ENCODE data around the gene OR56B4. TPM values are rescaled to one million over a fixed set of nuclear protein-coding genes. Genes with fewer than 3 reads are reported as not detected.
"Not testable (repeated sequence)": the region's sequence is repeated elsewhere in the genome, so short reads cannot be mapped to it uniquely, and the experiment has no call there.

OR56B4 gene
- total and polyA plus RNA-seq, 2 of the 13 experiments (the other 11 are each of a cell fraction or from before 2014, with no cell fraction given), result not detected

DNA sequence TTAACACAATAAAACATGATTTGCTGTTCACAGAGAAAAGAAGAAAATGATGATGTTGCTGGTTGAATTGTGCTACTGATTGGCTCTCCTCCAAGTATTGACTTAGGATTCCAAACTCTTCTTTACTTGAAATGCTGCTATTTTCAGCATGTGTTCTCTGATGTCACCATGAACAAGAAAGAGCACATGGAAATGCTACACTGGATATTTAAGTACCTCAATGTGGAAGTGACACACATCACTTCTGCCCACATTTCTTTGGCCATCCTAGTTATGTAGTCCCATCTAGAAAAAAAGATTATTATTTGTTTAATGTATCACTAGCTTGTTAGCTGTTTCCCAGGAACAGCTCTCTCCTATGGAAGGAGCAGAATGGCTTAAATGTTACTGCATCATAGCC is 35.5 kb downstream of the OR56B4 start:
- Histone ChIP-seq H3K4me2 (ENCODE audit: low read depth, low read length) (no peak overlapping the region), H2AFZ (ENCODE audit: low read length) (no peak overlapping the region), H3K9me3 (ENCODE audit: low read length) (no peaks in the 10 kb centered on the region), H3K36me3 (replicated peaks in 1 of 2; ENCODE audit: control insufficient read depth in 1 of 2, insufficient read depth in 2 of 2, low read length in 2 of 2) (no peaks in the 10 kb centered on the region), H3K4me3 (replicated peaks in 1 of 3; ENCODE audit: insufficient read depth in 1 of 3, low read depth in 2 of 3, low read length in 3 of 3) (no peak overlapping the region), H3K27ac (ENCODE audit: extremely low read length, insufficient read depth, low read length) (no peak overlapping the region), H3K4me1 (ENCODE audit: insufficient read depth, low read length) (no peaks in the 10 kb centered on the region), H4K20me1 (ENCODE audit: insufficient read depth, low read length) (no peaks in the 10 kb centered on the region), H3K79me2 (ENCODE audit: insufficient read depth, low read length) (no peaks in the 10 kb centered on the region), H3K9ac (ENCODE audit: insufficient read depth, low read depth, low read length) (no peak overlapping the region), H3K27me3 (ENCODE audit: control insufficient read depth in 1 of 2, insufficient read depth in 2 of 2, low read length in 2 of 2) (no peaks in the 10 kb centered on the region; a peak in 1 of 5 replicates)
- ChIA-PET POLR2A (no interaction called here), CTCF (ENCODE audit: low intra/inter-chr PET ratio, low total read pairs) (no interaction called here)
- TF ChIP-seq MAF1 (CRISPR knock-in tag; IDR thresholded peaks at IDR 0.05; ENCODE audit: borderline replicate concordance), result no peak
- TF ChIP-seq, protein P1, sequence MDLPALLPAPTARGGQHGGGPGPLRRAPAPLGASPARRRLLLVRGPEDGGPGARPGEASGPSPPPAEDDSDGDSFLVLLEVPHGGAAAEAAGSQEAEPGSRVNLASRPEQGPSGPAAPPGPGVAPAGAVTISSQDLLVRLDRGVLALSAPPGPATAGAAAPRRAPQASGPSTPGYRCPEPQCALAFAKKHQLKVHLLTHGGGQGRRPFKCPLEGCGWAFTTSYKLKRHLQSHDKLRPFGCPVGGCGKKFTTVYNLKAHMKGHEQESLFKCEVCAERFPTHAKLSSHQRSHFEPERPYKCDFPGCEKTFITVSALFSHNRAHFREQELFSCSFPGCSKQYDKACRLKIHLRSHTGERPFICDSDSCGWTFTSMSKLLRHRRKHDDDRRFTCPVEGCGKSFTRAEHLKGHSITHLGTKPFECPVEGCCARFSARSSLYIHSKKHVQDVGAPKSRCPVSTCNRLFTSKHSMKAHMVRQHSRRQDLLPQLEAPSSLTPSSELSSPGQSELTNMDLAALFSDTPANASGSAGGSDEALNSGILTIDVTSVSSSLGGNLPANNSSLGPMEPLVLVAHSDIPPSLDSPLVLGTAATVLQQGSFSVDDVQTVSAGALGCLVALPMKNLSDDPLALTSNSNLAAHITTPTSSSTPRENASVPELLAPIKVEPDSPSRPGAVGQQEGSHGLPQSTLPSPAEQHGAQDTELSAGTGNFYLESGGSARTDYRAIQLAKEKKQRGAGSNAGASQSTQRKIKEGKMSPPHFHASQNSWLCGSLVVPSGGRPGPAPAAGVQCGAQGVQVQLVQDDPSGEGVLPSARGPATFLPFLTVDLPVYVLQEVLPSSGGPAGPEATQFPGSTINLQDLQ (CRISPR knock-in tag; IDR thresholded peaks at IDR 0.05), result no peak
- no peak for TF ChIP-seq ZNF577 (CRISPR knock-in tag; IDR thresholded peaks at IDR 0.05; ENCODE audit: borderline replicate concordance, low read depth)
- TF ChIP-seq ELF1 (CRISPR knock-in tag; IDR thresholded peaks at IDR 0.05), result no peak
- TF ChIP-seq, protein P2, sequence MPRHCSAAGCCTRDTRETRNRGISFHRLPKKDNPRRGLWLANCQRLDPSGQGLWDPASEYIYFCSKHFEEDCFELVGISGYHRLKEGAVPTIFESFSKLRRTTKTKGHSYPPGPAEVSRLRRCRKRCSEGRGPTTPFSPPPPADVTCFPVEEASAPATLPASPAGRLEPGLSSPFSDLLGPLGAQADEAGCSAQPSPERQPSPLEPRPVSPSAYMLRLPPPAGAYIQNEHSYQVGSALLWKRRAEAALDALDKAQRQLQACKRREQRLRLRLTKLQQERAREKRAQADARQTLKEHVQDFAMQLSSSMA (CRISPR knock-in tag; IDR thresholded peaks at IDR 0.05), result no peak
- TF ChIP-seq, protein P3, sequence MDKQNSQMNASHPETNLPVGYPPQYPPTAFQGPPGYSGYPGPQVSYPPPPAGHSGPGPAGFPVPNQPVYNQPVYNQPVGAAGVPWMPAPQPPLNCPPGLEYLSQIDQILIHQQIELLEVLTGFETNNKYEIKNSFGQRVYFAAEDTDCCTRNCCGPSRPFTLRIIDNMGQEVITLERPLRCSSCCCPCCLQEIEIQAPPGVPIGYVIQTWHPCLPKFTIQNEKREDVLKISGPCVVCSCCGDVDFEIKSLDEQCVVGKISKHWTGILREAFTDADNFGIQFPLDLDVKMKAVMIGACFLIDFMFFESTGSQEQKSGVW (CRISPR knock-in tag; IDR thresholded peaks at IDR 0.05; ENCODE audit: borderline replicate concordance), result no peak
- no peak for TF ChIP-seq TSC22D2 (CRISPR knock-in tag; IDR thresholded peaks at IDR 0.05; ENCODE audit: borderline replicate concordance)
- no peak for TF ChIP-seq CEBPG (CRISPR knock-in tag; IDR thresholded peaks at IDR 0.05)
- no peak for TF ChIP-seq ZNF83 (CRISPR knock-in tag; IDR thresholded peaks at IDR 0.05; ENCODE audit: borderline replicate concordance)
- no peak for TF ChIP-seq ZNF292 (CRISPR knock-in tag; IDR thresholded peaks at IDR 0.05; ENCODE audit: borderline replicate concordance, low read depth)
- TF ChIP-seq ZNF841 (CRISPR knock-in tag; IDR thresholded peaks at IDR 0.05; ENCODE audit: borderline replicate concordance), result no peak
- TF ChIP-seq CHD2 (IDR thresholded peaks at IDR 0.05; ENCODE audit: low read depth, low read length), result no peak
- TF ChIP-seq AHR (CRISPR knock-in tag; IDR thresholded peaks at IDR 0.05), result no peak
- TF ChIP-seq ZFYVE20 (CRISPR knock-in tag; IDR thresholded peaks at IDR 0.05; ENCODE audit: borderline replicate concordance, low read depth), result no peak
- no peak for TF ChIP-seq SSRP1 (CRISPR knock-in tag; IDR thresholded peaks at IDR 0.05)
- no peak for TF ChIP-seq MBNL3 (CRISPR knock-in tag; conservative IDR thresholded peaks at IDR 0.05)
- TF ChIP-seq ZNF747 (CRISPR knock-in tag; IDR thresholded peaks at IDR 0.05; ENCODE audit: borderline replicate concordance), result no peak
- in situ Hi-C loops (cut with HindIII; ENCODE audit: extremely low pct_ligation_motif_present, low pct_unique_long_range_greater_than_20kb) (no loop called here), intact Hi-C loops (cut with micrococcal nuclease; ENCODE audit: unreplicated experiment) (no loop called here)
- FAIRE-seq (no peak), ATAC-seq (no peak), DNase-seq (ENCODE audit: low spot score) (no peak)
- no TSS peak for BruUV-seq (replicated peaks)

DNA sequence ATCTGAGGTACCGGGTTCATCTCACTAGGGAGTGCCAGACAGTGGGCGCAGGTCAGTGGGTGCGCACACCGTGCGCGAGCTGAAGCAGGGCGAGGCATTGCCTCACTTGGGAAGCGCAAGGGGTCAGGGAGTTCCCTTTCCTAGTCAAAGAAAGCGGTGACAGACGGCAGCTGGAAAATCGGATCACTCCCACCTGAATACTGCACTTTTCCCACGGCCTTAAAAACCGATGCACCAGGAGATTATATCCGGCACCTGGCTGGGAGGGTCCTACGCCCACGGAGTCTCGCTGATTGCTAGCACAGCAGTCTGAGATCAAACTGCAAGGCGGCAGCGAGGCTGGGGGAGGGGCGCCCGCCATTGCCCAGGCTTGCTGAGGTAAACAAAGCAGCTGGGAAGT is 36.3 kb downstream of the OR56B4 start:
- H3K79me2 ChIP-seq (ENCODE audit: insufficient read depth, low read length); FAIRE-seq; BruUV-seq (replicated peaks); H3K9me3 ChIP-seq (ENCODE audit: low read length); H3K9ac ChIP-seq (ENCODE audit: insufficient read depth, low read depth, low read length); H3K27me3 ChIP-seq (ENCODE audit: control insufficient read depth in 1 of 2, insufficient read depth in 2 of 2, low read length in 2 of 2); in situ Hi-C loops (cut with HindIII; ENCODE audit: extremely low pct_ligation_motif_present, low pct_unique_long_range_greater_than_20kb); ATAC-seq; H3K36me3 ChIP-seq (replicated peaks in 1 of 2; ENCODE audit: control insufficient read depth in 1 of 2, insufficient read depth in 2 of 2, low read length in 2 of 2); POLR2A ChIA-PET; H3K4me1 ChIP-seq (ENCODE audit: insufficient read depth, low read length); H3K27ac ChIP-seq (ENCODE audit: extremely low read length, insufficient read depth, low read length); DNase-seq (ENCODE audit: low spot score); H4K20me1 ChIP-seq (ENCODE audit: insufficient read depth, low read length); H2AFZ ChIP-seq (ENCODE audit: low read length); intact Hi-C loops (cut with micrococcal nuclease; ENCODE audit: unreplicated experiment); CTCF ChIA-PET (ENCODE audit: low intra/inter-chr PET ratio, low total read pairs): not testable (repeated sequence)
- 8% methylated on average over 4 of the region's 21 CpGs for WGBS (ENCODE audit: low lambda C conversion rate)
- Histone ChIP-seq H3K4me2 (ENCODE audit: low read depth, low read length) (peak overlapping the region; percentile 58), H3K4me3 (replicated peaks in 1 of 3; ENCODE audit: insufficient read depth in 1 of 3, low read depth in 2 of 3, low read length in 3 of 3) (peak overlapping the region in 2 of 3 experiments; percentile 49 to 50; a peak in 3 of 6 replicates)
